HL-60 (cell line): ENCODE results near the gene DOCK2.

Source experiments
- GABPA ChIP-seq: IDR thresholded peaks from 2 replicates; pipeline ENCODE4 v1.6.1; 2012; ENCODE audit warnings: low read depth
- SPI1 ChIP-seq: IDR thresholded peaks from 2 replicates; pipeline ENCODE4 v1.6.1; 2012; ENCODE audit warnings: low read depth, mild to moderate bottlenecking, borderline replicate concordance
- TF ChIP-seq, protein P1 (sequence below): IDR thresholded peaks from one replicate; pipeline ENCODE4 v1.5.1; 2011; ENCODE audit warnings: low read length, control low read depth, inconsistent platforms; ENCODE audit not compliant: insufficient read depth

DNA sequence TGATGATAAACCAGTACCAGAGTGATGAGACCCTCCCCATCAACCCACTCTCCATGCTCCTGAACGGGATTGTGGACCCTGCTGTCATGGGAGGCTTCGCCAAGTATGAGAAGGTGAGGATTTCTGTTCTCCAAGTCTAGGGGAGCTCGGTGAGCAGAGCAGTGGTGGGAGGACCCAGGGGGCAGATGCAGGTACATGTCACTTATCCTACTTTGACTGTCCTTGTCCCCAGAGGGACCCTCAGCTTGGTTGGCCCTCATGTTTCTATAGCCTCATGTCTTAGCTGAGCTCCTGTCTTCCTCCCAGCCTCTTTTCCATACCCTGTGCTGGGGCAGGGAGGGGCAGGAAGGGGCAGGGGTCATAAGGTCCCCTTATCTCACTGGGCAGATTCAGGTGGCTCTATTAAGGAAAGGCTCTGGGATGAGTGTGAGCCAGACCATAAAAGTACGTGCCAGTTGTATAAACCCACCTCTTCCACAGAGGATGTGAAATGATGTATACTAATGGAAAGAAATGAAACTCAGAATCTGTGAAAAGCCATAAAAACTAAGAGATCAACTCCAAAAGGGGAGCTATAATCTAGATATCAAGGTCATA is 430.6 kb downstream of the DOCK2 start:
- TF ChIP-seq, protein P1, sequence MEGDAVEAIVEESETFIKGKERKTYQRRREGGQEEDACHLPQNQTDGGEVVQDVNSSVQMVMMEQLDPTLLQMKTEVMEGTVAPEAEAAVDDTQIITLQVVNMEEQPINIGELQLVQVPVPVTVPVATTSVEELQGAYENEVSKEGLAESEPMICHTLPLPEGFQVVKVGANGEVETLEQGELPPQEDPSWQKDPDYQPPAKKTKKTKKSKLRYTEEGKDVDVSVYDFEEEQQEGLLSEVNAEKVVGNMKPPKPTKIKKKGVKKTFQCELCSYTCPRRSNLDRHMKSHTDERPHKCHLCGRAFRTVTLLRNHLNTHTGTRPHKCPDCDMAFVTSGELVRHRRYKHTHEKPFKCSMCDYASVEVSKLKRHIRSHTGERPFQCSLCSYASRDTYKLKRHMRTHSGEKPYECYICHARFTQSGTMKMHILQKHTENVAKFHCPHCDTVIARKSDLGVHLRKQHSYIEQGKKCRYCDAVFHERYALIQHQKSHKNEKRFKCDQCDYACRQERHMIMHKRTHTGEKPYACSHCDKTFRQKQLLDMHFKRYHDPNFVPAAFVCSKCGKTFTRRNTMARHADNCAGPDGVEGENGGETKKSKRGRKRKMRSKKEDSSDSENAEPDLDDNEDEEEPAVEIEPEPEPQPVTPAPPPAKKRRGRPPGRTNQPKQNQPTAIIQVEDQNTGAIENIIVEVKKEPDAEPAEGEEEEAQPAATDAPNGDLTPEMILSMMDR: no peak
- TF ChIP-seq SPI1: no peak
- no peak for TF ChIP-seq GABPA
